SIG-M5 treated with dmso at 0.1 percent for 504 hours (cell line): ENCODE measurements around the gene PPM1K.
A peak's percentile ranks its signal among the peaks of the same experiment; 100 is the strongest.
"Not testable (repeated sequence)": the region's sequence is repeated elsewhere in the genome, so short reads cannot be mapped to it uniquely, and the experiment has no call there.

Source experiments
- DNase-seq: peaks from one replicate; lab custom pipeline; 2025; ENCODE audit not compliant: unreplicated experiment; lab: John Stamatoyannopoulos, UW

The PPM1K gene

GRCh38 chr4:88284439-88285234 is at the start of gene PPM1K:
PPM1K (minus strand) TSS chr4:88284561; CDS start chr4:88278583, 5,978 bp downstream.
- DNase-seq = peak; percentile 95

GRCh38 chr4:88333741-88334405 is 49.5 kb upstream of the PPM1K start:
- DNase-seq = no peak

- no peak for DNase-seq
These were observed 43.3 kb upstream of the PPM1K start for GRCh38 chr4:88327665-88328064.

- peak; percentile 82 for DNase-seq
These were observed 36.5 kb upstream of the PPM1K start for GRCh38 chr4:88320780-88321373.

GRCh38 chr4:88320224-88320779 is 35.9 kb upstream of the PPM1K start:
- DNase-seq = no peak

GRCh38 chr4:88318751-88319350 is 34.5 kb upstream of the PPM1K start:
- DNase-seq = no peak

- no peak for DNase-seq
These were observed 31.2 kb upstream of the PPM1K start for GRCh38 chr4:88315460-88316017.

- DNase-seq = not testable (repeated sequence)
These were observed 28.8 kb upstream of the PPM1K start for GRCh38 chr4:88313088-88313624.

GRCh38 chr4:88308587-88308986 is 24.2 kb upstream of the PPM1K start:
- no peak for DNase-seq

- no peak for DNase-seq
These were observed 13.5 kb upstream of the PPM1K start for GRCh38 chr4:88297725-88298454.

GRCh38 chr4:88297212-88297516 is 12.8 kb upstream of the PPM1K start:
- DNase-seq = no peak

GRCh38 chr4:88296413-88297211 is 12.3 kb upstream of the PPM1K start:
- no peak for DNase-seq

GRCh38 chr4:88295656-88296055 is 11.3 kb upstream of the PPM1K start:
- DNase-seq = no peak

- DNase-seq = no peak
These were observed 6.6 kb upstream of the PPM1K start for GRCh38 chr4:88291003-88291402.

- no peak for DNase-seq
These were observed 2.5 kb upstream of the PPM1K start for GRCh38 chr4:88286897-88287296.

- no peak for DNase-seq
These were observed 883 bp upstream of the PPM1K start for GRCh38 chr4:88285235-88285653.

- peak; percentile 49 for DNase-seq
These were observed 511 bp downstream of the PPM1K start for GRCh38 chr4:88283661-88284438.

GRCh38 chr4:88280228-88280795 is 4.0 kb downstream of the PPM1K start:
- no peak for DNase-seq
